Parathyroid adenoma (tissue), 2 donors: ENCODE measurements around the gene GNG2.

Experiments used
- H2AFZ ChIP-seq: fragments of 300-600 bp; sonication (generic); one replicate; pipeline ENCODE4 v1.7.0; 2017; ENCODE audit warnings: antibody characterized with exemption, mild to moderate bottlenecking
- H3K27ac ChIP-seq: fragments of 300-600 bp; sonication (generic); one replicate; pipeline ENCODE4 v1.7.0; 2017
- H3K27me3 ChIP-seq: fragments of 300-600 bp; sonication (generic); one replicate; pipeline ENCODE4 v1.7.0; 2017; ENCODE audit warnings: low read length; ENCODE audit not compliant: control insufficient read depth, insufficient read depth
- H3K36me3 ChIP-seq: fragments of 300-600 bp; sonication (generic); one replicate; pipeline ENCODE4 v1.7.0; 2017; ENCODE audit warnings: low read length; ENCODE audit not compliant: control insufficient read depth, insufficient read depth
- H3K4me1 ChIP-seq: fragments of 300-600 bp; sonication (generic); one replicate; pipeline ENCODE4 v1.7.0; 2017; ENCODE audit warnings: control low read depth
- H3K4me2 ChIP-seq: fragments of 300-600 bp; sonication (generic); one replicate; pipeline ENCODE4 v1.7.0; 2017; ENCODE audit warnings: low read length
- H3K4me3 ChIP-seq: fragments of 300-600 bp; sonication (generic); one replicate; pipeline ENCODE4 v1.7.0; 2017; ENCODE audit warnings: low read depth, low read length
- H3K79me2 ChIP-seq: fragments of 300-600 bp; sonication (generic); one replicate; pipeline ENCODE4 v1.7.0; 2017; ENCODE audit warnings: control low read depth
- H3K9ac ChIP-seq: fragments of 300-600 bp; sonication (generic); one replicate; pipeline ENCODE4 v1.7.0; 2017; ENCODE audit warnings: mild to moderate bottlenecking
- H3K9me3 ChIP-seq: fragments of 300-600 bp; sonication (generic); one replicate; pipeline ENCODE4 v1.7.0; 2017; ENCODE audit warnings: low read length; ENCODE audit not compliant: control insufficient read depth
- TF ChIP-seq, protein P1 (sequence below): fragments of 300-600 bp; sonication (generic); IDR thresholded peaks from one replicate; pipeline ENCODE4 v1.7.0; 2017; ENCODE audit warnings: antibody characterized with exemption, mild to moderate bottlenecking
- donor health status: primary hyperparathyroidism.

GNG2 gene

DNA sequence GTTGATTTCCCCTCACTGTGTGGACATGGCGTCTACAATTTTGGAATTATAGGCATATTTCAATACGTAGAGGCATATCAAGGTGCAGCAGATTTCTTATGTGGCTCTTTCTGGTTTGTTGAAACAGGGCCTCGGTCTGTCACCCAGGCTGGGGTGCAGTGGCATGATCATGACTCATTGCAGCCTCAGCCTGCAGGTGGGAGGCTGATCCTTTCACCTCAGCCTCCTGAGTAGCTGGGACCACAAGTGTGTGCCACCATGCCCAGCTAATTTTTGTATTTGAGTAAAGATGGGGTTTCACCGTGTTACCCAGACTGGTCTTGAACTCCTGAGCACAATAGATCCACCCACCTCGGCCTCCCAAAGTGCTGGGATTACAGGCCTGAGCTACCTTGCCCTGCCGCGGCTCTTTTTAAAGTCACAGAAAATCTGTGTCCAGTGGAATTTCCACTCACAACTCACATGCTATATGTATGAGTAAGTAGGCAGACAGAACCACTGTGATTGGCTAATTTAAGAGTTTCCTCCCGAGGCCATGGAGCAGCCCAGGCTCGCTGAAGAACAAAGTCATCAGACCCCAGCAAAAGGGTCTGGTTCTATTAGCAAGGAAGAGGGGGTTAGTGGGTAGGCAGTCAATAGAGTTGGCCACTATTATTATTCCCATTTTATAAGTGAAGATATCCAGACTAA, 9.1 kb downstream of the GNG2 start:
- H3K4me1 ChIP-seq = no peaks in the 10 kb centered on the region
- H3K4me2 ChIP-seq = no peak overlapping the region
- H3K27ac ChIP-seq = no peak overlapping the region
- TF ChIP-seq, protein P1, sequence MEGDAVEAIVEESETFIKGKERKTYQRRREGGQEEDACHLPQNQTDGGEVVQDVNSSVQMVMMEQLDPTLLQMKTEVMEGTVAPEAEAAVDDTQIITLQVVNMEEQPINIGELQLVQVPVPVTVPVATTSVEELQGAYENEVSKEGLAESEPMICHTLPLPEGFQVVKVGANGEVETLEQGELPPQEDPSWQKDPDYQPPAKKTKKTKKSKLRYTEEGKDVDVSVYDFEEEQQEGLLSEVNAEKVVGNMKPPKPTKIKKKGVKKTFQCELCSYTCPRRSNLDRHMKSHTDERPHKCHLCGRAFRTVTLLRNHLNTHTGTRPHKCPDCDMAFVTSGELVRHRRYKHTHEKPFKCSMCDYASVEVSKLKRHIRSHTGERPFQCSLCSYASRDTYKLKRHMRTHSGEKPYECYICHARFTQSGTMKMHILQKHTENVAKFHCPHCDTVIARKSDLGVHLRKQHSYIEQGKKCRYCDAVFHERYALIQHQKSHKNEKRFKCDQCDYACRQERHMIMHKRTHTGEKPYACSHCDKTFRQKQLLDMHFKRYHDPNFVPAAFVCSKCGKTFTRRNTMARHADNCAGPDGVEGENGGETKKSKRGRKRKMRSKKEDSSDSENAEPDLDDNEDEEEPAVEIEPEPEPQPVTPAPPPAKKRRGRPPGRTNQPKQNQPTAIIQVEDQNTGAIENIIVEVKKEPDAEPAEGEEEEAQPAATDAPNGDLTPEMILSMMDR = no peak
- H3K79me2 ChIP-seq = no peaks in the 10 kb centered on the region
- no peaks in the 10 kb centered on the region for H3K36me3 ChIP-seq
- no peaks in the 10 kb centered on the region for H3K9me3 ChIP-seq
- no peak overlapping the region for H3K4me3 ChIP-seq
- no peak overlapping the region for H3K9ac ChIP-seq
- no peak overlapping the region for H2AFZ ChIP-seq
- no peaks in the 10 kb centered on the region for H3K27me3 ChIP-seq

DNA sequence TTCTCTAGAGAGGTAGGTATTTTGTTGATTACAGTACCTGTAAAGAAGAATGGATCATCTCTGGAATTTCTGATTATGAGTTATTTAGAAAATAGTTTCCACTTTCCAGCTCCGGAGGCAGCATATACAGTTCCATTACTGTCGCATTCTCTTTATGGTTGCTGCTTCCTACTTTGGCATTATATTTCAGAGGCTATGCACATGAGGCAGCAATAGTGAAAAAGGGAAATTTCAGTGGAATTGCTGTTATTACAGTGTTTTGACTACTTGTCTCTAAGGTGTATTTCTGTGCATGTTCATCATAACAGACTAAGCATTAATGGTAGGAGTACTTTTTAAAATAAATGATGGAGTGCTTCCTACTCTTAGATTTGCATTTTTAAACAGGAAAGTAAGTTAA, 10.2 kb downstream of the GNG2 start:
- Histone ChIP-seq H3K36me3 (no peaks in the 10 kb centered on the region), H3K9me3 (no peaks in the 10 kb centered on the region), H3K4me3 (no peak overlapping the region), H3K79me2 (no peaks in the 10 kb centered on the region), H3K27ac (no peak overlapping the region), H3K4me2 (no peak overlapping the region), H3K9ac (no peak overlapping the region), H2AFZ (no peak overlapping the region), H3K27me3 (no peaks in the 10 kb centered on the region), H3K4me1 (no peaks in the 10 kb centered on the region)
- TF ChIP-seq, protein P1 = no peak

DNA sequence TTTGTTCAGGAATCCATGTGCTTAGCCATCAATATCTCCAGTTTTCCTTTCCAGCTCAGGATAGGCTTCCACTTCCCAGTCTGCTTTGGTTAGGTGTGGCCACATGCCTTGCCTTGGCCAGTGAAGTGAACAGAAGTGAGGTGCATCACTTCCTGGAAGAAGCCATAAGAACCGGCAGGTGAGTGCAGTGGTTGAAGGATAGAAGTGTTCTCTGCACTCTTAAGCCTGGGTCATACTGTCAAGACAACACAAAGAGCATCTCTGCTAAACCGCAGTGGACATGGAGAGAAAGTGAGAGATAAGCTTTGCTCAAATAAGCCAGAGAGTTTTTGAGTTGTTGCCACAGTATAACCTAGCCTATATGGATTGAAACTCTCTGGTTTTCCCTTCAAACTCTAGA, 11.4 kb downstream of the GNG2 start:
- Histone ChIP-seq H3K36me3 (no peaks in the 10 kb centered on the region), H3K27ac (no peak overlapping the region), H3K9ac (no peak overlapping the region), H3K4me3 (no peak overlapping the region), H3K9me3 (no peaks in the 10 kb centered on the region), H2AFZ (no peak overlapping the region), H3K4me2 (no peak overlapping the region), H3K79me2 (no peaks in the 10 kb centered on the region), H3K27me3 (no peaks in the 10 kb centered on the region), H3K4me1 (no peaks in the 10 kb centered on the region)
- TF ChIP-seq, protein P1 = no peak

DNA sequence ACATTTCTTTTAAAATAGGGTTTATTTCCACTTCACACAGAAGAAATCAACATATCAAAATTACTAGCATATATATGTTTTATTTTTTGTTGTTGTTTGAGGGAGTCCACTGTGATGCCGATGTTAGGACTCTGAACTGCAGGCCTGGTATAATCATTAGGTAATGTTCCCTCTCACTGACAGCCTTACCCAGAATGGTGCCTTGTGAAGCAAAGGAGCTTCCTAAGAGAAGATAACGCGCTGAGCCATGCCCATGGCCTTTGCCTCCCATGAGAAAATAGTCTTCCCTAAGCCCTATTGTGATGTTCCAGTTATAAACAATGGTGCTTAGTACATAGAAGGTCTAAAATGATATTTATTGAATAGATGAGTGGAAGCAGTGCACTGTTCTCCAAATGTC, 12.0 kb downstream of the GNG2 start:
- Histone ChIP-seq H3K36me3 (no peaks in the 10 kb centered on the region), H3K9me3 (no peaks in the 10 kb centered on the region), H3K4me3 (no peak overlapping the region), H3K9ac (no peak overlapping the region), H3K4me2 (no peak overlapping the region), H3K27me3 (no peaks in the 10 kb centered on the region), H3K4me1 (no peaks in the 10 kb centered on the region), H3K27ac (no peak overlapping the region), H3K79me2 (no peaks in the 10 kb centered on the region), H2AFZ (no peak overlapping the region)
- TF ChIP-seq, protein P1 = no peak

DNA sequence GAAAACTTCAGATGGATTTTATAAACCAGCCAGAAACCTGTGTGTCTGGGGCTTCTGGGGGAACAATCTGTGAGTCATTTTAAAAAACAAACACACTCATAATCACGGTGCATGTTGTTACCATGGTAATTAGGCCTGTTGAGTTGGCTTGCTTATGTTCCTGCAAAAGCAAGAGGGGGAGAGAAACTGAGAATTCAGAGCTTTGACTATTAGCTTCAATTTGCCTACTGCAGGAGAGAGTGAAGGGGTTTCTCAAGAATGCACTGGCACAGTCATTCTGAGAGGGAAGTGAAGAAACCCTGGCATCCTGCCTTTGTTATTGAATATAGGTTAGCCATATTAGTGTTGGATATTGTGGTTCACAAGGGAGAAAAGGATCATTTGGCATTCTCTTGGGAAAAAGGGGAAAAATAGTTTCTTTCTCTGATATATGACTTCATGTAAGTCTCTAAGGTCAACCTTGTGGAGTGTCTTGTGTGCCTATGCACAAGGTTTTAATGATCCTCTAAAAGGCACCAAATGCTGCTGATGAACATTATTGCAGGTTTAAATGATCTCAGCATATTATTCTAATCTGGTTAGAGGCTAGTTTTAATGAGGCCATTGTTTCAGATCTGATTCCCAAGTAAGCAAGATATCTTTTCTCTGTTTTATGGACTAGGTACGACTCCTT, 12.9 kb downstream of the GNG2 start:
- Histone ChIP-seq H3K9ac (no peak overlapping the region), H3K4me2 (no peak overlapping the region), H3K4me3 (no peak overlapping the region), H3K79me2 (no peaks in the 10 kb centered on the region), H3K27me3 (no peaks in the 10 kb centered on the region), H2AFZ (no peak overlapping the region), H3K27ac (no peak overlapping the region), H3K36me3 (no peaks in the 10 kb centered on the region), H3K9me3 (no peaks in the 10 kb centered on the region), H3K4me1 (no peaks in the 10 kb centered on the region)
- TF ChIP-seq, protein P1 = no peak
